Fibroblast of the aortic adventitia (primary cell): Measurements from ENCODE around the gene RARRES1. TPM values are rescaled to one million over a fixed set of nuclear protein-coding genes. Genes with fewer than 3 reads are reported as not detected.

Experiments
- DNase-seq: peaks from one replicate; pipeline ENCODE4 v3.0.0-alpha.2; 2010; ENCODE audit warnings: low read depth
- H3K4me3 ChIP-seq: 2 replicates; pipeline ENCODE4 v1.5.1; 2011; ENCODE audit warnings: low read depth, mild to moderate bottlenecking, control low read depth, low read length, moderate library complexity
- CTCF ChIP-seq: IDR thresholded peaks from 2 replicates; pipeline ENCODE4 v1.5.1; 2011; ENCODE audit warnings: mild to moderate bottlenecking, low read length, control low read depth, inconsistent platforms; ENCODE audit not compliant: insufficient read depth
- total RNA-seq: library from RNA; depleted of rRNA; stranded (reverse); fragments of >200 nt; gene quantifications from 2 replicates; pipeline ENCODE4 v1.2.3, GENCODE V29; 2012; ENCODE audit warnings: low replicate concordance

The RARRES1 gene
- 39.3 and 47.8 TPM in 2 replicates for total RNA-seq

GRCh38 chr3:158731938-158732855 is at the start of gene RARRES1:
Gene RARRES1 (minus strand): TSS chr3:158732457. CDS start chr3:158732415, 42 bp downstream.
- no peak for TF ChIP-seq CTCF
- DNase-seq, result peak; percentile 72
- H3K4me3 ChIP-seq, result peak within 1 kb of the TSS; percentile 69

GRCh38 chr3:158781849-158782248 is 49.6 kb upstream of the RARRES1 start:
- H3K4me3 ChIP-seq, result no peak overlapping the region
- DNase-seq, result no peak
- no peak for TF ChIP-seq CTCF

GRCh38 chr3:158781191-158781590 is 48.9 kb upstream of the RARRES1 start:
- DNase-seq, result no peak
- no peak overlapping the region for H3K4me3 ChIP-seq
- no peak for TF ChIP-seq CTCF

GRCh38 chr3:158780766-158781165 is 48.5 kb upstream of the RARRES1 start:
- no peak overlapping the region for H3K4me3 ChIP-seq
- TF ChIP-seq CTCF, result no peak
- DNase-seq, result peak; percentile 55

GRCh38 chr3:158777161-158777873 is 45.1 kb upstream of the RARRES1 start:
- DNase-seq, result no peak
- H3K4me3 ChIP-seq, result no peak overlapping the region
- no peak for TF ChIP-seq CTCF

GRCh38 chr3:158776531-158776930 is 44.3 kb upstream of the RARRES1 start:
- no peak for TF ChIP-seq CTCF
- DNase-seq, result no peak
- no peak overlapping the region for H3K4me3 ChIP-seq
